ENCODE results near the gene ECHS1. TPM values are rescaled to one million over a fixed set of nuclear protein-coding genes. Genes with fewer than 3 reads are reported as not detected.

The ECHS1 gene
- total RNA-seq, 1 donor from 2014 or later, result 64.3 TPM

- H3K4me1 Mint-ChIP-seq, result peaks cover 3% of the 10 kb centered on the region
- H3K9me3 Mint-ChIP-seq, result no peaks in the 10 kb centered on the region
Measured at GRCh38 chr10:133341983-133342382, 31.2 kb downstream of the ECHS1 start.

GRCh38 chr10:133339708-133340380 lies 33.3 kb downstream of the ECHS1 start:
- Mint-ChIP-seq H3K27ac (no peak overlapping the region), H3K9me3 (no peaks in the 10 kb centered on the region), H3K36me3 (ENCODE audit: low read depth) (no peaks in the 10 kb centered on the region), H3K4me1 (peaks cover 3% of the 10 kb centered on the region), H3K4me3 (no peak overlapping the region), H3K27me3 (peaks cover 13% of the 10 kb centered on the region)
- intact Hi-C loops (cut with micrococcal nuclease), result no loop called here
- DNase-seq, result no peak

More at GRCh38 chr10:133341983-133342382, 31.2 kb downstream of the ECHS1 start:
- H3K27me3 Mint-ChIP-seq, result peaks cover 18% of the 10 kb centered on the region
- intact Hi-C loops (cut with micrococcal nuclease), result no loop called here
- no peak overlapping the region for H3K27ac Mint-ChIP-seq
- no peak overlapping the region for H3K4me3 Mint-ChIP-seq
- DNase-seq, result no peak
- no peaks in the 10 kb centered on the region for H3K36me3 Mint-ChIP-seq (ENCODE audit: low read depth)

- Mint-ChIP-seq H3K36me3 (ENCODE audit: low read depth) (no peaks in the 10 kb centered on the region), H3K4me1 (peaks cover 7% of the 10 kb centered on the region), H3K27me3 (peaks cover 20% of the 10 kb centered on the region), H3K9me3 (no peaks in the 10 kb centered on the region), H3K27ac (no peak overlapping the region), H3K4me3 (no peak overlapping the region)
- intact Hi-C loops (cut with micrococcal nuclease), result no loop called here
- no peak for DNase-seq
Measured at GRCh38 chr10:133338080-133339071, 34.8 kb downstream of the ECHS1 start.

DNA sequence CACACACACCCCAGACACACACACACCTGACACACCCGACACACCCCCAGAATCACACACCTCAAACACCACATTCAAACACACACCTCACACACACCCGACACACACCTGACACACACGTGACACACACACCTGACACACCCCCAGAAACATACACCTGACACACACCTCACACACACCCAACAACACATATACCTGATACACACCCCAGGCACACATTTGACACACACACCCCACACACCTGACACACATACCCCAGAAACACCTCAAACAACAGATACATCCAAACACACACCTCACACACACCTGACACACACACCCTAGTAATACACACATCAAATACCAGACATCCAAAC lies 35.8 kb downstream of the ECHS1 start:
- H3K4me3 Mint-ChIP-seq, result no peak overlapping the region
- intact Hi-C loops (cut with micrococcal nuclease), result no loop called here
- no peak for DNase-seq
- H3K4me1 Mint-ChIP-seq, result peaks cover 5% of the 10 kb centered on the region
- H3K36me3 Mint-ChIP-seq (ENCODE audit: low read depth), result no peaks in the 10 kb centered on the region
- H3K9me3 Mint-ChIP-seq, result no peaks in the 10 kb centered on the region
- peaks cover 25% of the 10 kb centered on the region for H3K27me3 Mint-ChIP-seq
- H3K27ac Mint-ChIP-seq, result no peak overlapping the region

GRCh38 chr10:133336577-133337369 lies 36.4 kb downstream of the ECHS1 start, which contains the start of gene CALY:
Gene CALY, minus strand, starts transcription at chr10:133336896. Its CDS starts 7,907 bp downstream, at chr10:133328989.
- Mint-ChIP-seq H3K27ac (no peak within 1 kb of the TSS), H3K27me3 (peaks cover 28% of the 10 kb centered on the region), H3K36me3 (ENCODE audit: low read depth) (no peaks in the 10 kb centered on the region), H3K4me1 (peaks cover 5% of the 10 kb centered on the region), H3K9me3 (no peaks in the 10 kb centered on the region), H3K4me3 (peak within 1 kb of the TSS; percentile 63)
- peak; percentile 94 for DNase-seq
- intact Hi-C loops (cut with micrococcal nuclease), result no loop called here

DNA sequence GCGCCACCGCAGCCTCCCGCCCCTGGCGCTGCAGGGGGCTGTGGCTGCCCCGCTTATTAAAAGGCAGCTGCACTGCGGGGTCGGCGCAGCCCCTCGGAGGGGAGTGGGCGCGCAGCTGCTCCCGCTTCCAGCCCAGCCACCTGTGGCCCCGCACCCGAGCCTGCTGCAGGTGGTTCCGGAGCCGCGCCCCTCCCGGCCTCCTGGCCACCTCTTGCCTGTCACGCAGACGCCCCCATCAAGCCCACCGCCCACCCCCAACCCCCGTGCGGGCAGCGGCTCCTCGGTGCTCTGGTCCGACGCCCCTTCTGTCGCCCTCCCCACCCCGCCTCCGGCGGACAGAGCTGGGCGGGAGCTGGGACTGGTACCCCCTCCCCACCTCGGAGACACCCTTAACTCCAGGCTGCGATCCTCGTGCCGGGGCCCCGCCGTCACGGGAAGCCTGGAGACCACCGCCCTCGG lies 37.0 kb downstream of the ECHS1 start:
- intact Hi-C loops (cut with micrococcal nuclease), result no loop called here
- Mint-ChIP-seq H3K36me3 (ENCODE audit: low read depth) (no peaks in the 10 kb centered on the region), H3K4me1 (peaks cover 5% of the 10 kb centered on the region), H3K27me3 (peaks cover 30% of the 10 kb centered on the region), H3K4me3 (no peak overlapping the region), H3K9me3 (no peaks in the 10 kb centered on the region), H3K27ac (no peak overlapping the region)
- DNase-seq, result no peak

DNA sequence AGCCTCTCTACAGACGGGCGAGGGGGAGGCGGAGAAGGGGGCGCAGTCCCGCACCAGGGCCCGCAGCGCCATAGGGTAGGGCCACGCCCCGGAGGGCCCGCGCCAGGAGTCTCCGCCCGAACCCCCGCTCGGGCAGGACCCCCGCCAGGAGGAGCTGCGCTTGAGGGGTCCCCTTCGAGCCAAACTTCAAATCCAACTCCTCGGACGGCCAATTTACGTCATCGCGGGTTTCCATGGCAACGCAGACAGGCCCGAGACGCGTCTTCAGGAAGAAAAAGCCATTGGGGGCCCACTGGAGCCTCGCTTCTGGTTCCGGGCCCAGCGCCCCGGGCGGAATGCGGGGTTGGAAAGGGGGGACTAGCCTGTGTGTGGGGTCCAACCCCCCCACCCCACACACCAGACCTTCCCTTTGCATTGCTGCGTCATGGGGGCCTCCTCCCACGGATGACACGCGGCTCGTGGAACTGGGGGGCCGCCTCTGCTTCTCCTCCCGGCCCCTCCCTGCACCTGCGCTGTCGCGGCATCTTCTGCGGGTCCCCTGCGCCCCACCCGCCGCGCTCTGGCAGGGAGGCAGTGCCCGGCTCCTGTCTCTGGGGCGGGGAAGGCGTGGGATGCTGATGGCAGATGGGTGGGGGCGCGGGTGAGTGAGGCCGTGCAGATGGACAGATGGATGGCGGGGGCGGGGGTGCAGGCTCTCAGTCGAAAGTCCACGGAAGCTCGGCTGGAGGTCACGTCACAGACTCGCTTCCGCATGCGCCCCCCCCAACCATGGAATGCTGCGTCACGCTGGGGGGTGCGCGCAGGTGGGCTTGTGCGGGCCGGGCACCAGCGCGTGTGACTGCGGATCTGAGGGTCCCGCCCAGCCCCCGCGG lies 37.7 kb downstream of the ECHS1 start:
- Mint-ChIP-seq H3K27ac (no peak overlapping the region), H3K4me3 (peak overlapping the region; percentile 63), H3K4me1 (peaks cover 5% of the 10 kb centered on the region), H3K27me3 (peaks cover 35% of the 10 kb centered on the region), H3K9me3 (no peaks in the 10 kb centered on the region), H3K36me3 (ENCODE audit: low read depth) (no peaks in the 10 kb centered on the region)
- intact Hi-C loops (cut with micrococcal nuclease), result no loop called here
- DNase-seq, result peak; percentile 93

- DNase-seq, result no peak
- Mint-ChIP-seq H3K4me1 (peaks cover 7% of the 10 kb centered on the region), H3K27ac (peak overlapping the region; percentile 56), H3K36me3 (ENCODE audit: low read depth) (no peaks in the 10 kb centered on the region), H3K9me3 (no peaks in the 10 kb centered on the region), H3K4me3 (peak overlapping the region; percentile 83), H3K27me3 (peaks cover 38% of the 10 kb centered on the region)
- intact Hi-C loops (cut with micrococcal nuclease), result no loop called here
Measured at GRCh38 chr10:133334503-133335245, 38.5 kb downstream of the ECHS1 start.

- no peaks in the 10 kb centered on the region for H3K36me3 Mint-ChIP-seq (ENCODE audit: low read depth)
- peaks cover 50% of the 10 kb centered on the region for H3K27me3 Mint-ChIP-seq
- no peak overlapping the region for H3K27ac Mint-ChIP-seq
- no peak for DNase-seq
- H3K4me3 Mint-ChIP-seq, result no peak overlapping the region
- intact Hi-C loops (cut with micrococcal nuclease), result no loop called here
- H3K9me3 Mint-ChIP-seq, result no peaks in the 10 kb centered on the region
- peaks cover 9% of the 10 kb centered on the region for H3K4me1 Mint-ChIP-seq
Measured at GRCh38 chr10:133332936-133333699, 40.0 kb downstream of the ECHS1 start.

GRCh38 chr10:133329491-133330202 lies 43.5 kb downstream of the ECHS1 start:
- no peaks in the 10 kb centered on the region for H3K9me3 Mint-ChIP-seq
- H3K36me3 Mint-ChIP-seq (ENCODE audit: low read depth), result no peaks in the 10 kb centered on the region
- intact Hi-C loops (cut with micrococcal nuclease), result loop anchor here (2.0 to 5.0 kb wide), 2 partner anchors 63 to 191 kb away; partner anchors contain the start of gene MTG1
- H3K27ac Mint-ChIP-seq, result no peak overlapping the region
- H3K27me3 Mint-ChIP-seq, result peaks cover 66% of the 10 kb centered on the region
- peaks cover 9% of the 10 kb centered on the region for H3K4me1 Mint-ChIP-seq
- peak overlapping the region; percentile 64 for H3K4me3 Mint-ChIP-seq
- peak; percentile 96 for DNase-seq

All from activated CD4-positive, alpha-beta T cell treated with anti-CD3 and anti-CD28 coated beads, Interleukin-2, amount 10 ng/mL, durations not matched to agents 24 days and 14 days (primary cell).